Central memory CD4-positive, alpha-beta T cell (primary cell): ENCODE data around the gene HEYL.
"Not testable (repeated sequence)": the region's sequence is repeated elsewhere in the genome, so short reads cannot be mapped to it uniquely, and the experiment has no call there.

Experiments used
- DNase-seq: peaks from one replicate; pipeline ENCODE4 v3.0.0; 2022

Gene HEYL

DNA sequence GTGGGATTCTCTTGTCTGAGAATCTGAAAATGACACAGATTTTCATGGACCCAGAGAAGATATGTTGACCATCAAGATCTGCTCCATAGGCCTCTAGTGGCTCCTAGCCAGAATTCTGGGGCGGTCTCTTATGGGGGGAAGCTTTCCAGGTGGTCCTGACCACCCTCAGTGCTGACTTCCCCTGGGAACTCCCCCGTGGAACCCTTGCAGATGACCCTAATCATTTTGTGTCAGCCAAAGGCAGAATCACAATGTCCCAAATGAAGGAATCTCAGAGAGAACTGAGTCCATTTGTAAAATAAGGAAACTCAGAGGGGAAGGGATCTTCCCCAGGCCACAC lies 3.6 kb downstream of the HEYL start:
- DNase-seq: no peak

DNA sequence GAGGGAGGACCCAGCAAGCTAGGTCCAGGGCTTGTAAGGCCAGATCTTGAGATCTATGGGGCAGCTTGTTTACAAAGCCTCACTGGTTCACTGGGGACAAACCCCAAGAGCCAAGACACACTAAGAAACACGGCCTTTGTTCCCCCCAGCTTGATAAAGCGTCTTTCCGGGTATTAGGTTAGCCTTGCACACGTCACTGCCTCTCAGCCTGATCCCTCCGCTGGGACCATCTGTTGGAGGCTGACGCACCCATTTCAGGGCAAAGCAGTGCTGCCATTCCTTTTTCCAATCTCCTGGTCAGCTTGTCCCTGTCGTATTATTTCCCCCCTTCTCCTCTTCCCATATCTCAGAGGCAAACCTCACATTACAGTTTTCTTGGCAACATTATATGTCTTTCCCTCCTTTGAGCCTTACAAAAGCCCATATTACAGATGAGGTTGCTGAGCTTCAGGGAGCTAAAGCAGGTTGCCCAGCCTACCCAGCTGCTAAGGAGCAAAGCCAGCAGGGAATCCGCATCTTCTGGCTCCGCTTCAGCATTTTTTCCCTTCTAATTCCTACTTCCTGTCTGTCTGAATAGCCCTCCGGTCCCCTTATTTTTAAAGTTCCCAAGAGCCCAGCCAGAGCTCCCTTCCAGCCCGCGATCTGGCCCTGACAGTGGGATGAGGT lies 4.1 kb downstream of the HEYL start:
- no peak for DNase-seq

DNA sequence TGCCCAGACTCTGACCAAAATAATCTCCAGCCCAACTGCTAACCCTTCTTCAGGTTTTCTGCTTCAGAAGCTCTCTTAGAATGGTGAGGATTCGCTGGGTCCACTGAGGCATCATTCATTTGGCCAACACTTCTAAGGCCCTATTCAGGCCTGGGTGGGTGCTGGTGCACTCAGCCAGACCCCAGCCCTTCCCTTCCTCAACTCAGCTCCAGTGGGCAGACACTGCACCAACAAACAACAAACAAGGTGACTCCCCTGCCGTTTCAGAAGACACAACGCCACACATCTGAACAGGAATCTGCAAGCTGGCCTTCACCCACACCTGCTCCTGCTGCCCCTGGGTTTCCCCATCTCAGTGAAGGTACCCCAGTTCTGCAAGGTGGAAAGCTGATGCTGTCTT lies 6.0 kb downstream of the HEYL start:
- DNase-seq: no peak

DNA sequence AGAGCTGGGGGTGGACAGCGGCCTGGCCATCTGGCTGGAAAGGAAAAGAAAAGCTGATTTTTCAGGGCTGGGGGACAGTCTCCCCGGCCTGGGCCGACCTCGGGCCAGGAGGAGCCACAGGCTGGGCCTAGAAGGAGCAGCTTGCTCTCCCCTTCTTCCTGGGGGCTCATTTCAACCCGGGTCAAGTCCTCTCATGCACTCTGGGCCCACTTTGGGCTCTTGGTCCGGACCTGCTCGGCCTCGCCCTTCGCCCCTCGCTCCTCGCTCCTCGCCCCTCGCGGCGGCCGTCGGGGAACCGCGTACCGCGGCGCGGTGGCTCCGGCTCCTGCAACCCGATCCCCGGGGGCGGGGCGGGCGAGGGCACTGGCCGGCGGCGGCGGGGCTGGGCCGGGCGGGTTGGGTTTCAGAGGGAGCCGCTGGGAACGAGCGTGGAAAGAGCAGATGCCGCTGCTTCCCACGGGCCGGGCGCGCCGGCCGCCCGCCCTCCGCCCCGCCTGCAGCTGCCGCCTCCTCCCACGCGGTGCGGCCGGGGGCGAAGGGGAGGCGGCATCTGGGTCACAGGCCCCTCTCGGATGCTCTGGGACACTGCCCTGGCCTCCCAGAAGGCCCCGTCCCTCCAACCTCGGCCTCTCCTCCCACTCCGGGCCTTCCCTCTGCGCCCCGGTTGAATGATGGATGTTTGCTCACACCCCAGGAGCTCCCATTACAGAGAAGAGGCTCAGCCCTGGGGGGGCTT lies 6.6 kb downstream of the HEYL start:
- DNase-seq: no peak

DNA sequence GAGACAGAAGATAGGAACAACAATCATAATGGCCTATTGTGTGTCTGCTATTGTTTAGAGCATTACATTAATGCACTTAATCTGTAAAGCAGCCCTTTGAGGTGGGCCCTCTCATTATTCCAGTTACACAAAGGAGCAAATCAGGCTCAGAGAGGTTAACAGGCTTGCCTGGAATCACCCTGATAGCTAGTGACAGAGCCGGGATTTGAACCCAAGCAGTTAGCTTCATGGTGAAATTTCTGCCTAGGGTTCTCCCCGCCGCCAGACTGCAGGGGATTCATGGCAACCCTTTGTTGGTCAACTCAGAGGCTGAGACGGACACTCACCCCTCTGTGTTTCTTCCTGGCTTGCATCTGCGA lies 7.1 kb downstream of the HEYL start:
- DNase-seq: no peak

DNA sequence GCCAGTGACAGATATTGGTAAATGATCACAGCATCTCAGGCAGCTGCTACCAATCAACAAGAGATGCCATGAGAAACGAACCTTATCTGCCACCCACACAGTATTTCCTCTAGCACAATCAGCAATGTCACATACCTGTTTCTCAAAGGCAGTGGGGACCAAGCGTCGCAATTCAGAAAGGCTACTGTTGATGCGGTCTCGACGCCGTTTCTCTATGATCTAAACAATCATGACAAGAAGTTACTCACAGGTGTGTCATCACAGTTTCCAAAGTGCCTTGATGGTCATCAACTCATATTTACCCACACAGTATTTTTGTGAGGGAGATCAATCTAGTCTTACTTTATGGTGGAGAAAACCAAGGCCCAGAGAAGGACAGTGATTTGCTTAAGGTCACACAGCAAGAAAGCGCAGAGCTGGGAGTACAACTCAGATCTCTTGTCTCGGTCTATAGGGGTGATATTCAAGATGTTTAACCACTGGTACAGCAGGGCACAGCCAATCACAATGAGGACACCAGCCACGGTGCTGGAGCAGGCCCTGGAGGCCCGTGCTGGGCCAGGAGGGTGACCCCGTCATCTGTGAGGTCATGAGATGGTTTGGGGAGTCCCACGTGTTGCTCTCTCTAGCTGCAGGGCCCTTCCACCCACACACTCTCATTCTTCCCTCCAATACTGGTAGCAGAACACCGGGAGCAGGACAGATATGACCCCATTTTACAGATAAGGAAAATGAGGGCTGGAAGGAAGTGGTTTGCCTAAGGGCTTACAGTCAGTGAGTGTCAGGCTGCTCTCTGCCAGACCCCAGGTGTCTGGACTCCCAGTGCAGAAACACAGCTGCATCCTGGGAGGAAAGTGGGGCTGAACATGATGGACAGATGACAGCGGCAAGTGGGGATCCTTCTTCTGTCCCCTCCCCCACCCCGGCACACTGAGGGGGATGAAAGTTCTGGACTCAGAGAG lies 7.8 kb downstream of the HEYL start:
- DNase-seq: no peak

DNA sequence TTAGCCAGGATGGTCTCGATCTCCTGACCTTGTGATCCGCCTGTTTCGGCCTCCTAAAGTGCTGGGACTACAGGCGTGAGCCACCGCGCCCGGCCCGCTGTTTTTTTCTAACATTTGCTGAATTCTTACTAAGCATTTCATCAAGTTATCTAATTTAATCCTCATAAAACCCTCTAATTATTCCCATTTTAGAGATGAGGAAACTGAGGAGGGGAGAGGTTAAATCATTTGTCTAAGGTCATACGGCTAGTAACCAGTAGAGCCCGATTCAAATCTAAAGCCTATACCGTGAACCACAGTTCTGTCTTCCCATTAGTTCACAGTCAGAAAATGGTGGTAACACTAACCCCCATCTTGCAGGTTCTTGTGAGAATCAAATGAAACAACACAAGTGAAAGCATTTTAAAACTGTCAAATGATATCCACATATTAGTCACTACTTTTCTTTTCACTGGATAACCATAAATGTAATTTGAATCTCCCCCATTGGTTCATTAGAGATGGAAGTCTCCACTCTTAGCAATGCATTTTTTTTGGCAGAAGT lies 10.6 kb downstream of the HEYL start:
- DNase-seq: no peak

DNA sequence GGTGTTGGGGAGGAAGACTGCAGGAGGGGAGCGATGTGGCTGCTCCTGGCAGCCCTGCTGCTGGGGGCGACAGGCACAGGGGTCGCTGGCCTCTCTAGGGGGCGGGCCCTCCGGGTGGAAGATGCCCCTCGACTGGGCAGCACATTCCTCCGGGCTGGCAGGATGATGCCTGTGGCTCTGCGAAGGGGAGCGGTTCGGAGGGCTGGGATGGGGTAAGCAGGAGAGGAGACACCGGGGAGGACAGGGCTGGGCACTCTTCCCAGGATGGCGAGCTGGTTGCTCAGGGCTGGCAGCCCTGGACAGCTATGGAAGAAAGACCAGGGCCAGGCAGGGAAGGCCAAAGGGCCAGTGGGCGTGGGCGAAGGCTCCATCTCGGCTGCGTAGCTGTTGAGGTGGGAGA lies 12.8 kb downstream of the HEYL start:
- DNase-seq: no peak

DNA sequence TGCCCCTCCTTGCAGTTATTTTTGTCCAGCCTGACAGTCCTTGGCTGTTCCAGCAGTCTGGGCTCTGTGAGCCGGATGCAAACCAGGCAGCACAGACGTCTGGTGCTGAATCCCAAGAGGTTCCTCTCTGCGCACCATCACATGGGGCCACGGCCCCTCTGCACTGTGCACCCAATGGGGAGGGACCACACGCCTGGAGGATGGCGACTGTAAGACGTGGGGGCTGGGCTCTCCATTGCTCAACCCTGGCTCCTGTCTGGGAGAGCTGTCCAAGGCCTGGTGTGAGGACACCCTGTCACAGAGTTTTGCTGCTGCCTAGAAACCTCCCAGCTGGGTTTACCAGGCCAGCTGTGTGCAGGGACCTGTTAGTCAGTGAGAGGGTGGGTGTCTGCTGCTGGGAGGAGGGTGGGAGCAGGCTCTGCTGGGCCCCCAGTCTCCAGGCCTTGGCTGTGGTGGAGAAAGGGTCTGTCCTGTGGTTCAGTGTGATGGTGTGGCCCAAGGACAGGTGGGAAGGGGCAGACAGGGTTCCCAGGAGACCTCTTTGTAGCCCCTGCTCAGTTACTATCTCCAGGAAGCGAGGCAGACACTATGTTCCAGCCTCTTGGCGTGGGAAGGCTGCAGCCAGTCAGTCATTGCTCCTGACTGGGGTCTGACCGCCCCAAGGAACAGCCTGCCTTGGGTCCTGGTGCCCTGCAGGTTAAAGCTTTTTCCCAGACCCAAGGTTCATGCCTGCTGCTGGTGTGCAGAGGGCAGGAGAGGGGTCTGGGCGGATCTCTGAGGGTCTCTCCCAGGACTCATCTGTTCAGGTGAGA lies 13.8 kb downstream of the HEYL start:
- no peak for DNase-seq

DNA sequence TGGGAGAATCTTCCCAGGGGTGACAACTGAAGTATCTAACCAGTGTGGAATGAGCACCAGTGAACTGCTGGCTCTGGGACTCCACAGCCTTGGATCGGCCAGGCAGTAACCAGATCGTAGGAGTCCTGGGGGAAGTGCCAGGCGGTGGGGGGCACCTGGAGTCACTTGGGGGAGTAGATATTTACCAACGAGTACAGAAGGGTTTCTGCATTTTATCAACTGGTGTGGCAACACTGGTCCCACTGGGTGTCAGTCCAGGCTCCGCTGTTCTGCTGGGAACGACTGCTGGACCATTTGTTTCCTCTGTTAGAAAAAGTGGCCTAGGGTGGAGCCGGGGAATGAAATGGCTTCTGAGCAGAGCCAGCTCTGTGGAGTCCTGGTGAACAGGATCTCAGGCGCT lies 14.4 kb downstream of the HEYL start:
- no peak for DNase-seq

DNA sequence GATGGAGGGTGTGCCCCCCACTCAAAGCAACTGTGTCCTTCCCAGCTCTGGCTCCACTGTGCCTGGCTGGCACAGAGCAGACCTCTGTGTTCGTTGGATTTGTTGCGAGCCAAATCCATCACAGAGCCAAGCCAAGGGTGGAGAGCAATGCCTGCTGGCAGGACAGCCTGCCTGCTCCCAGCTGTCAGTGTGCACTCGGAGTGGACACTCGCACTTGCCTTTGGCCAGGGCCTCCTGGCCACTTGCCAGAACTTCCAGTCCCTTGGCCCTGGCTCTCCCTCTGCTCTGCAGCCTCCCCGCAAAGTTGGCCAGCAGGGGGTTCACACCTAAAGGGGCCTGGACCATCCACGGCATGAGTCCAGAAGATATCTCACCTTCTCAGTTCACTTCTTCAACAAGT lies 16.4 kb downstream of the HEYL start:
- no peak for DNase-seq

DNA sequence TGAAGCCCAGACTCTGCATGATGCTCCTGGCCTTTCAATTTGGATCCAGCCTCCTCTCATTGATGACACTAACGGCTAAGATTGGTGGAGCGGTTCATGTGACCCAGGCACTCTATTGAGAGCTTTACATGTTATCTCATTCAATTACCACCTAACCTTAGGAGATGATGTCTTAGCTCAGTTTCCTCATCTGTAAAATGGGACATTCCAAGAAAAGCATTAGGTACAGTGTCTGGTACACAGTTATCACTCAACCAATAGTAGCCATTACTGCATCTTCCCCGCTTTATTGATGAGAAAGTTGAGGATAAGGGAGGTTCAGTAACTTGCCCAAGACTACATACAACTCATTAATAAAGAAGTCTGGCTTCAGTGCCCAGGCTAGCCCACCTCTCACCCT lies 17.0 kb downstream of the HEYL start:
- no peak for DNase-seq

DNA sequence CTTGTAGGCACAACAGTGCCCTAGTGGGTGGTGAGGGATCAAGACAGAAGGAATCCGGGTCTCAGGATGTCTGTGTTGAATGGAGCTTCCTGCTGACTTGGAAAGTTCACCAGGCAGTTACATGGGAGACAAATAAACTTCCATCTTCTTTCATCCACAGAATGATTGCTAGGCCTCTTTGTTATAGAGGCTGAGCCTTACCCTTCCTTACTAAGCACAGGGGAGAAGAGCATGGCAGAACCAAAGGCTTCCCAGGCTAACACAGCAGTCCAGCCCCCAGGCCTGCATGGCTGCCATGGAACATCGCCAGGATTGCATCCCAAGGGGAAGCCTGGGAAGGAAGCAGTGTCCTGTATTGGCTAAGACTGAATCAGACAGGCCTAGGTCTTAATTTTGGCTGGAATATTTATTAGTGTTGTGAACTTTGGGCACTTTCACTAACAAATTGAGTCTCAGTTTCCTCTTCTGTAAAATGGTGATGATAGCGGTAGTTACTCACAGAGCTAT lies 18.7 kb downstream of the HEYL start:
- no peak for DNase-seq

DNA sequence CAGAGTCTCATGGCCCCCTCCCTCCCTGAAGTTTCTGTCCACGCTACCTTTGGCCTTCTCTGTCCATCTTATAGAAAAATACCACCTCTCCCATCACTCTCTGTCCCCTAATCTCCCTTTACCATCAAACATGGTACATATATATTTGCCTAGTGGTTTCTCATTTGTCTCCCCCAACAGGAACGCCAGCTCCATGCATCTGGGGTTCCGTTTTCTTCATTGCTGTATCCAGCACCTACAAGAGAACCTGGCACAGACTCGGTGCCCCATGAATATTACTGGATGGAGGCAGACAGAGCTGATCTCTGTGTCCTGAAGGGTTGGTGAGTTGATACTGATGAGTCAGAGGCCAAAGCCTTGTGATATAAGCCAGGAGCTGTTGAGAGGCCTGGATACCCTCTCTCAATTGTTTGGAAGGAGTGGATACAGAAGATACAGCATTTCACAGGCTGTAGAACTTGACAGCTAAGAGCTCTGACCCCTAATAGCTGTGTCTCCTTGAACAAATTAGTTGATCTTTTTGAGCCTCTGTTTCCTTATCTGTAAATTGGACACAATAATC lies 21.9 kb downstream of the HEYL start:
- DNase-seq: no peak

DNA sequence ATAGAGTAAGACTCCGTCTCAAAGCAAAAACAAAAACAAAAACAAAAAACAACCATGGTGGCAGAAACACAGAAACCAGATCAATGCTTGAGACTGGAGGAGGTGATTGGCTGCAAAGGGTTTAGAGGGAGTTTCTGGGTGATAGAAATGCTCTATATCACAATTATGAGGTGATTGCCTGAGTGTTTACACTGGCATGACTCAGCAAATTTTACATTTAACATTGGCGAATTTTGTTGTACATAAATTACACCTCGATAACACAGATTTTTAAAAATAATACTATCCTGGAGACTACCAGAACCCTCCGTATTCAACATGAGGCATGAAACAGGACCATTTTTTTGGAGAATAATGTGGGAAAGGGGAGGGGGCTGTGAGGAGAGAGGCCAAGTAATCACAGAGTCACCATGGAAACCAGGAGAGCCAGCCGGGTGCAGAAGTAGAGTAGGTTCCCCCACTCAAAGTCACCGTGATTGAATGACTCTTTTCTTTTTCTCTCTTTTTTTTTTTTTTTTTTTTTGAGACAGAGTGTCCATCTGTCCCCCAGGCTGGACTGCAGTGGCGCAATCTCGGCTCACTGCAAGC lies 24.3 kb downstream of the HEYL start:
- no peak for DNase-seq

DNA sequence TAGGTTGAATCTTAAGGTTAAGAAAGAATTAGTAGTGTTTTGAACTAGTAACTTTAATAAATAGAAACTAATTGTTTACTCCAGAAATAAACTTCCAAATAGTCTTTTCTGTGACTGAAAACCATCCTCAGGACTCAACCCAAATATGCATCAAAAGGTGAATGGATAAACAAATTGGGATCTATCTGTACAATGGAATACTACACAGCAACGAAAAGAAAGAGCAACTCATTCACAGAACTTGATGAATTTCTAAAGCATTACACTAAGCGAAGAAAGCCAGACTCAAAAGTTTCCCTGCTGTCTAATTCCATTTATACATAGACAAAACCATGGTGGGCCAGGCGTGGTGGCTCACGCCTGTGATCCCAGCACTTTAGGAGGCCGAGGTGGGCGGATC lies 25.0 kb downstream of the HEYL start:
- no peak for DNase-seq

DNA sequence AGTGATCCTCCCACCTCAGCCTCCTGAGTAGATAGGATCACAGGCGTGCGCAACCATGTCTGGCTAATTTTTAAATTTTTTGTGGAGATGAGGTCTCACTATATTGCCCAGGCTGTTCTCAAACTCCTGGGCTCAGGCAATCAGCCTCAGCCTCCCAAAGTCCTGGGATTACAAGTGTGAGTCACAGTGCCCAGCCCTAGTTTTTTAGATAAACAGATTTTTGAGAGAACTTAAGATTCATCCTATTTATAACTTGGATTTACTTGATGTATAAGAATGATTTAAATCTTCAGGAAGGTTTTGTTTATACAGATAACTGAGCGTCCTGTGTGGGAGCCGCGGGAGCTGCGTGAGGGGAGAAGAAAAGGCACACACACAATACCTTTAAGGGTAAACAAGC lies 26.2 kb downstream of the HEYL start:
- no peak for DNase-seq

DNA sequence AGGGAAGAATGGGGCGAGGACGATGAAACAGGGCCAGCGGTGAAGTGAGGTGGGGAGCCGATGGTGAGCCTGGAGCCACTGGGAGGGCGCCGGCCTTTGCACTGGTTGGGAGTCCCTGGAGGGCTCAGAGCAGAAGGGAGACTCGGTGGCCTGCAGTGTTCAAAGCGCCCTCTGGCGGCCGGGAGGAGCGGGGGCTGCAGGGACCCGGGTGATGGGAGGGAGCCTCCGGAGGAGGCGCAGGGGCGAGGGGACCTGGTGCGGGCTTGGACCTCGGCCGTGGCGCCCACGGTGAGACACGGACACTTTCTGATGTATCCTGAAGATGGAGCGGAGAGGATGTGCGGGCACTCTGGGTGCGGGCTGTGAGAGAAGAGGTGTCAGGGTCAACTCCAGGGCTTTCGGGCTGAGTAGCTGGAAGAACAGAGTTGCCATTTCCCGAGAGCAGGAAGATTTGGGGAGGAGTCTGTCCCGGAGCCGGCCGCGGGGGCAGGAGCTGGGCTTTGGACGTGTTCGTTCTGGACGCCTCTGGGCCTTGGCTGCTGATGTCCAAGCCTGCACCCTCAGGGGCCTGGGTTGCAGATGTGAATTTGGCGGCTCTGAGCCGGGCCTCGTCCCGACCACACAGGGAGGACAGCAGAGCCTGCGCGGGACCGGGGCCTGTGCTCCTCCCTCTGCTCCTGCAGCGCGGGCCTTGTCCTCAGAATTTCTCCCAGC lies 29.7 kb downstream of the HEYL start:
- peak; percentile 42 for DNase-seq

DNA sequence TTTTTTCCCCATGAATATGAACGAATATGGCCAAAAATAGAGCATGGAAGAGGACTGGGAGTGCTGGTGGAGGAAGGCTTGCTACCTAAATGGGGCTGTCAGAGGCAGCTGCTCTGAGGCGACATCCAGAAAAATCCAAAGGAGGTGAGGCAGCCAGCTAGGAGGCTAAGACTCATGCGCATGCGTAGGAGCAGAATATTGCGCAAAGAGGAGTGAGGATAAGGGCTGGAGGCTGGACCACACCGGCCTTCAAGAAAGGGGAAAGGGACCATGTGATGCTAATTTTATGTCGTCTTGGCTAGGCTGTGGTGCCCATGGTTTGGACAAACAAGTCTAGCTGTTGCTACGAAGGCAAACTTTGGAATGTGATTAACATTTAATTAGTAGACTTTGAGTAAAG lies 30.5 kb downstream of the HEYL start:
- no peak for DNase-seq

DNA sequence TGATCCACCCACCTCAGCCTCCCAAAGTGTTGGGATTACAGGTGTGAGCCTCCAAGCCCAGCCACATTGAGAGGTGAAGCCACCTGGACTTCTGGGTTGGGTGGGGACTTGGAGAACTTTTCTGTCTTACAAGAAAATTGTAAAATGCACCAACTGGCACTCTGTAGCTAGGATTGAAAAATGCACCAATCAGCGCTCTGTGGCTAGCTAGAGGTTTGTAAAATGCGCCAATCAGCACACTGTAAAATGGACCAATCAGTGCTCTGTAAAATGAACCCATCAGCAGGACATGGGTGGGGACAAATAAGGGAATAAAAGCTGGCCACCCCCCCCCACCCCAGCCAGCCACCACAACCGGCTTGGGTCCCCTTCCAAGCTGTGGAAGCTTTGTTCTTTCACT lies 35.8 kb downstream of the HEYL start:
- not testable (repeated sequence) for DNase-seq

DNA sequence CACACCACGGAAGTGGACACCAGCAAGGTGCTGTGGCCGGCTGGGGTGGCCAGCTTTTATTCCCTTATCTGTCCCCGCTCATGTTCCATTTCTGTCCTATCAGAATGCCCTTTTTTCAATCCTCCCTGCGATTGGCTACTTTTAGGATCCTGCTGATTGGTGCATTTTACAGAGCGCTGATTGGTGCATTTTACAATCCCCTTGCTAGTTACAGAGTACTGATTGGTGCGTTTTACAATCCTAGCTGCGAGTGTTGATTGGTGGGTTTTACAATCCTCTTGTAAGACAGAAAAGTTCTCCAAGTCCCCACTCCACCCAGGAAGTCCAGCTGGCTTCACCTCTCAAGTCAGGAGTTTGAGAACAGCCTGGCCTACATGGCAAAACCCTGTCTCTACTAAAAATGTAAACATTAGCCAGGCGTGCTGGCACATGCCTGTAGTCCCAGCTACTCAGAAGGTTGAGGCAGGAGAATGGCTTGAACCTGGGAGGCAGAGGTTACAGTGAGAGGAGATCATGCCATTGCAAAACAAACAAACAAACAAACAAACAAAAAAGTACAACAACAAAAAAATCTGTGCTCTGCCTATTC lies 37.7 kb downstream of the HEYL start:
- not testable (repeated sequence) for DNase-seq
